Spinal cord (tissue), 10 donors: ENCODE data around the gene LRRK2. TPM values are rescaled to one million over a fixed set of nuclear protein-coding genes. Genes with fewer than 3 reads are reported as not detected.

Experiments
- DNase-seq, 6 donors: peaks; one replicate each; pipeline versions ENCODE4 v3.0.0 to v3.0.0-alpha.2; 2013 to 2015; ENCODE audit warnings: low spot score in 6 of 6, low read depth in 4 of 6
- H3K27ac ChIP-seq: one replicate; pipeline ENCODE4 v1.5.1; 2013; ENCODE audit warnings: low read depth, low read length, control low read depth
- H3K27me3 ChIP-seq: one replicate; pipeline ENCODE4 v1.6.1; 2013; ENCODE audit warnings: low read length; ENCODE audit not compliant: control insufficient read depth, insufficient read depth
- H3K36me3 ChIP-seq: one replicate; pipeline ENCODE4 v1.6.1; 2013; ENCODE audit warnings: low read length; ENCODE audit not compliant: control insufficient read depth, insufficient read depth
- H3K4me1 ChIP-seq: one replicate; pipeline ENCODE4 v1.6.1; 2013; ENCODE audit warnings: low read length; ENCODE audit not compliant: control insufficient read depth, insufficient read depth
- H3K4me3 ChIP-seq: one replicate; pipeline ENCODE4 v1.5.1; 2013; ENCODE audit warnings: low read depth, low read length, control low read depth
- H3K9me3 ChIP-seq: one replicate; pipeline ENCODE4 v1.6.1; 2013; ENCODE audit warnings: low read length; ENCODE audit not compliant: control insufficient read depth, insufficient read depth
- WGBS: methylation state at CpG from one replicate; pipeline ENCODE4 v1.1.5; 2013; ENCODE audit warnings: missing lambda C conversion rate; ENCODE audit not compliant: insufficient coverage; 5-methylcytosine and 5-hydroxymethylcytosine counted together
- polyA plus RNA-seq, 2 donors: library from polyadenylated mRNA; unstranded; fragments of 120-200 nt; gene quantifications; one replicate each; pipeline ENCODE4 v1.2.1, GENCODE V29; 2013; ENCODE audit not compliant: insufficient read length in 2 of 2
- total RNA-seq, 2 donors: library from RNA; depleted of rRNA in 1 of 2; stranded (reverse); fragments of 120-200 nt in 1 of 2; fragments of >200 nt in 1 of 2; gene quantifications; one replicate each; pipeline versions ENCODE4 v1.2.3 to v1.2.4, GENCODE V29; 2013 to 2014
- donor health status: healthy.

The LRRK2 gene
- total and polyA plus RNA-seq, 4 donors, result 18.6 to 43.5 (median 28.2) TPM

DNA sequence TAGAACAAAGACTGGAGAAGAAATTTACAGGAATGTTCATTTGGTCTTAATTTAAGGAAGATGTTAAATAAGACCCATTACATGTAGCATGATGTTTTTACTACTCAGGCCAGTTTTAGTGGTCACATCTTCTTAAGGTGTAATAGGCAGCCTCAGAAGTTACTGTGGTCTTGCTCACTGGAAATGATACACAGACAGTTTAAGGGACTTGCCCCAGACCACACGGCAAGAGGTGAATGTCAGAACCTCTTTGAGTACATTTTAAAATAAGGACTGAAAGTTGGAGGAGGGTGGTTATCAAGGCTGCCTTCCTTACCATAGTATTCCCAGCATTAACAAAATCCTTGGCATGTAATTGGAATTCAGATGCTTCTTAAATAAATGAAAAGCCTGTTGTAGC is 37.9 kb downstream of the LRRK2 start:
- Histone ChIP-seq H3K9me3 (peaks cover 2% of the 10 kb centered on the region), H3K27ac (no peak overlapping the region), H3K36me3 (no peaks in the 10 kb centered on the region), H3K4me3 (no peak overlapping the region), H3K27me3 (no peaks in the 10 kb centered on the region), H3K4me1 (no peaks in the 10 kb centered on the region)
- WGBS, result no CpG with 5 or more reads among the region's 1 CpG
- no peak for DNase-seq

DNA sequence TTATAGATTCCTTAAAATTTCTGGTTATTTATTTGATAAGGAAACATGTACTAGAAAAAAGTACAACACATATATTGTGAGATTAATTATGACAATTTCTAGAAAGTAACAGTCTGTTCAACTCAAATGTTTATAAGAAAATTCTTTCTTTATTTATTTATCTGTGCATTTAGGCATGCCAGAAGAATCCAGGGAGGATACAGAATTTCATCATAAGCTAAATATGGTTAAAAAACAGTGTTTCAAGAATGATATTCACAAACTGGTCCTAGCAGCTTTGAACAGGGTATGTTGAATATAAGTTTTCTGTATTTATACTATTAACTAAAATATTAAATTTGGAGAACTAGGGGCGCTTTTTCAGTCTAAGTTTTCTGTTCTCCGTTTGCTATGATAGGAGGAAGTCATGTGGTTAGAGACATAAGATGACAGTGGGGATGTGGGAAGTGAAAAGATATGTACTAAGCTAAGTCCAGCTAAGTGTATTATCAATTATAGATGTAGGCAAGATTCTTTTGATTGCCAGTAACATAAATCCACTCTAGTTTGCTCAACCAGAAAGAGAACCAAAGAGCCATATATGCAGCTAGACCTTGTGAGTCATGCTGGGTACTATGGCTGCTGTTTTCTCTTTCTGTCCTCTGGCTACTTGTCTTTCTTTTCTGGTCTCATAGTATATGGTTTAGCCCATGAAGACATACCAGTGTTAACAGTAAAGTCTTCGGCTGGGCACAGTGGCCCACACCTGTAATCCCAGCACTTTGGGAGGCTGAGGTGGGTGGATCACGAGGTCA is 39.0 kb downstream of the LRRK2 start:
- Histone ChIP-seq H3K27ac (no peak overlapping the region), H3K36me3 (no peaks in the 10 kb centered on the region), H3K27me3 (no peaks in the 10 kb centered on the region), H3K9me3 (peaks cover 2% of the 10 kb centered on the region), H3K4me3 (no peak overlapping the region), H3K4me1 (no peaks in the 10 kb centered on the region)
- 71% methylated on average over 1 of the region's 4 CpGs for WGBS
- no peak for DNase-seq

- no peak for DNase-seq
- Histone ChIP-seq H3K4me3 (no peak overlapping the region), H3K4me1 (no peaks in the 10 kb centered on the region), H3K27ac (no peak overlapping the region), H3K9me3 (no peaks in the 10 kb centered on the region), H3K27me3 (no peaks in the 10 kb centered on the region), H3K36me3 (no peaks in the 10 kb centered on the region)
- 95% methylated on average over 5 of the region's 6 CpGs for WGBS
These were observed 47.3 kb downstream of the LRRK2 start for GRCh38 chr12:40271981-40272664.

DNA sequence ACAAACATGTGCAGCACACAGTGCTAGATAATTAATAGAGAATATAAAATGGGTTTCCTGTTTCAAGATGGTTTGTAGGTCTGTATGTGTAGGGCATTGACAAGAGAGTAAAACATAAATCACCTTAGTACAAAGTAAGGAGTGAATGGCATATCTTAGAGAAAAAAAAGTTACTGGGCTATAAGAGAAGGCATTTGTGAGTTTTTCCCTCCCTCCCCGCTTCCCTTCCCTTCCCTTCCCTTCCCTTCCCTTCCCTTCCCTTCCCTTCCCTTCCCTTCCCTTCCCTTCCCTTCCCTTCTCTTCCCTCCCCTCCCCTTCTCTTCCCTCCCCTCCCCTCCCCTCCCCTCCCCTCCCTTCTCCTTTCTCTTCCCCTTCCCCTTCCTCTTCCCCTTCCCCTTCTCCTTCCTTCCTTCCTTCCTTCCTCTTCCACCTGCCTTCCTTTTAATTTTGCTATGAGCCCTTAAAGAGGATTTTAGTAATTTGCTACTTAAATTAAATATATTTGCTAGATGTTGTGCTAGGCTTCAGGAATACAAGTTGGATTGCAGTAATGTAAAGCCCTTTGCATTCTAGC is 57.1 kb downstream of the LRRK2 start:
- no CpG with 5 or more reads among the region's 1 CpG for WGBS

DNA sequence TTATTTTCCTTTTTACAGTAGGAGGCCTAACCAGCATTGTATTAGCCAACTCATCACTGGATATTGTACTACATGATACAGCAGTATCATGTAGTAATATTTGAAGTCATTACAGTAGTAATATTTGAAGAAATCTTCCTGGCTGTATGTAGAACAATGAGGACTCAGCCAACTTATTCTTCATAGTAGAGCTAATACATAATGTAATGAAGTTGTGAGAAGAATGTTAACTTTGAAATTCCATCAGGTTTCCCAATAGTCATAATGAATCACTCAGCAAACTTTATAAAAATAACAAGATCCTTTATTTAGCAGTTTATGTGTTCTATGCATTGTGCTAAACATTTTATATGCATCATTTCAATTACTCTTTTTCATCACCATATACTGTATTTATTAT is 61.8 kb downstream of the LRRK2 start:
- Histone ChIP-seq H3K9me3 (peaks cover 4% of the 10 kb centered on the region), H3K4me1 (no peaks in the 10 kb centered on the region), H3K4me3 (no peak overlapping the region), H3K36me3 (no peaks in the 10 kb centered on the region), H3K27ac (no peak overlapping the region), H3K27me3 (no peaks in the 10 kb centered on the region)
- no peak for DNase-seq

More for the DNA sequence above, 57.1 kb downstream of the LRRK2 start:
- H3K4me3 ChIP-seq, result no peak overlapping the region
- H3K36me3 ChIP-seq, result no peaks in the 10 kb centered on the region
- H3K27me3 ChIP-seq, result no peaks in the 10 kb centered on the region
- H3K27ac ChIP-seq, result no peak overlapping the region
- H3K4me1 ChIP-seq, result no peaks in the 10 kb centered on the region
- no peak for DNase-seq
- no peaks in the 10 kb centered on the region for H3K9me3 ChIP-seq

- no peak for DNase-seq
- peaks cover 4% of the 10 kb centered on the region for H3K9me3 ChIP-seq
- H3K27me3 ChIP-seq, result no peaks in the 10 kb centered on the region
- no peak overlapping the region for H3K4me3 ChIP-seq
- WGBS, result 100% methylated on average over 1 of the region's 7 CpGs
- no peak overlapping the region for H3K27ac ChIP-seq
- no peaks in the 10 kb centered on the region for H3K36me3 ChIP-seq
- no peaks in the 10 kb centered on the region for H3K4me1 ChIP-seq
These were observed 62.7 kb downstream of the LRRK2 start for GRCh38 chr12:40287369-40287975.

- no peak overlapping the region for H3K4me3 ChIP-seq
- no peak overlapping the region for H3K27ac ChIP-seq
- H3K36me3 ChIP-seq, result no peaks in the 10 kb centered on the region
- no peaks in the 10 kb centered on the region for H3K27me3 ChIP-seq
- H3K4me1 ChIP-seq, result no peaks in the 10 kb centered on the region
- peaks cover 4% of the 10 kb centered on the region for H3K9me3 ChIP-seq
- no CpG with 5 or more reads among the region's 3 CpGs for WGBS
- DNase-seq, result no peak
These were observed 68.1 kb downstream of the LRRK2 start for GRCh38 chr12:40292788-40293429.

DNA sequence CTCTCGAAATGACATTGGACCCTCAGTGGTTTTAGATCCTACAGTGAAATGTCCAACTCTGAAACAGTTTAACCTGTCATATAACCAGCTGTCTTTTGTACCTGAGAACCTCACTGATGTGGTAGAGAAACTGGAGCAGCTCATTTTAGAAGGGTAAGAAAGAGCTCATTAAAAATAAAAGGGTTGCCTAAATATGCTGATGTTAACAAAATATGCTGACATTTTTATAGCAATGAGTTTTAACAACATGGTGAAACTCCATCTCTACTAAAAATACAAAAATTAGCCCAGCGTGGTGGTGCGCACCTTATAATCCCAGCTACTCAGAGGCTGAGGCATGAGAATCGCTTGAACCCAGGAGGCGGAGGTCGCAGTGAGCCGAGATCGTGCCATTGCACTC is 73.5 kb downstream of the LRRK2 start:
- Histone ChIP-seq H3K4me1 (no peaks in the 10 kb centered on the region), H3K27ac (no peak overlapping the region), H3K27me3 (no peaks in the 10 kb centered on the region), H3K4me3 (no peak overlapping the region), H3K9me3 (no peaks in the 10 kb centered on the region), H3K36me3 (no peaks in the 10 kb centered on the region)
- no peak for DNase-seq
- WGBS, result 100% methylated on average over 3 of the region's 8 CpGs

GRCh38 chr12:40300490-40300889 is 75.7 kb downstream of the LRRK2 start:
- no CpG with 5 or more reads among the region's 3 CpGs for WGBS
- Histone ChIP-seq H3K27ac (no peak overlapping the region), H3K4me3 (no peak overlapping the region), H3K4me1 (no peaks in the 10 kb centered on the region), H3K9me3 (no peaks in the 10 kb centered on the region), H3K27me3 (no peaks in the 10 kb centered on the region), H3K36me3 (no peaks in the 10 kb centered on the region)
- DNase-seq, result no peak
